Astrocyte of the cerebellum (primary cell): Measurements from ENCODE around the gene SLC16A2.

Source experiments
- DNase-seq: peaks from one replicate; pipeline ENCODE4 v3.0.0-alpha.2; 2011; ENCODE audit warnings: low read depth
- H3K4me3 ChIP-seq: 2 replicates; pipeline ENCODE4 v1.5.1; 2011; ENCODE audit warnings: mild to moderate bottlenecking, low read depth, low read length, moderate library complexity
- in situ Hi-C: cut with HindIII; loops from 2 replicates; pipeline ENCODE4 v1.10.0; 2017; ENCODE audit warnings: low sequenced_read_pairs
- TF ChIP-seq, protein P1 (sequence below): IDR thresholded peaks from 2 replicates; pipeline ENCODE4 v1.5.1; 2012; ENCODE audit warnings: low read length, low read depth, moderate library complexity, mild to moderate bottlenecking; ENCODE audit errors: missing control alignments

SLC16A2 gene

DNA sequence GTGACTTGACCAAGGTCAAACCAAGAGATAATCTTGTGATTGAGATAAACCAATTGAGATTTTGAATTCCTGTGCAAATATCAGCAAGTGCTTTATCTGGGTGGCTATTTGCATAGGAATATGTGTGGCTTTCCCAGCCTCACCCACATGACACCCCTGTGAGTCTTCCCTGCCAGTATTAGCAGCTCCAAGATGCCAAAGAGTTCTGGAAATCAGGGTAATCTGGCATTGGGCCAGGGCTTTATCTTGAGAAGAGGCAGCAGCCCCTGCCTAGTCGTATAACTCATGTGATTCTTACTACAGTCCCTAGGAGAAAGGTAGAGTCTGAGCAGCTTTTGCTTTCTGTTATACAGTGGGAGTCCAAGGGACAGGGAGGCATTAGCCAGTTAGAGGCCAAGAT, 105.5 kb downstream of the SLC16A2 start:
- in situ Hi-C loops, result no loop called here
- DNase-seq, result no peak
- H3K4me3 ChIP-seq, result no peak overlapping the region
- TF ChIP-seq, protein P1, sequence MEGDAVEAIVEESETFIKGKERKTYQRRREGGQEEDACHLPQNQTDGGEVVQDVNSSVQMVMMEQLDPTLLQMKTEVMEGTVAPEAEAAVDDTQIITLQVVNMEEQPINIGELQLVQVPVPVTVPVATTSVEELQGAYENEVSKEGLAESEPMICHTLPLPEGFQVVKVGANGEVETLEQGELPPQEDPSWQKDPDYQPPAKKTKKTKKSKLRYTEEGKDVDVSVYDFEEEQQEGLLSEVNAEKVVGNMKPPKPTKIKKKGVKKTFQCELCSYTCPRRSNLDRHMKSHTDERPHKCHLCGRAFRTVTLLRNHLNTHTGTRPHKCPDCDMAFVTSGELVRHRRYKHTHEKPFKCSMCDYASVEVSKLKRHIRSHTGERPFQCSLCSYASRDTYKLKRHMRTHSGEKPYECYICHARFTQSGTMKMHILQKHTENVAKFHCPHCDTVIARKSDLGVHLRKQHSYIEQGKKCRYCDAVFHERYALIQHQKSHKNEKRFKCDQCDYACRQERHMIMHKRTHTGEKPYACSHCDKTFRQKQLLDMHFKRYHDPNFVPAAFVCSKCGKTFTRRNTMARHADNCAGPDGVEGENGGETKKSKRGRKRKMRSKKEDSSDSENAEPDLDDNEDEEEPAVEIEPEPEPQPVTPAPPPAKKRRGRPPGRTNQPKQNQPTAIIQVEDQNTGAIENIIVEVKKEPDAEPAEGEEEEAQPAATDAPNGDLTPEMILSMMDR, result no peak

DNA sequence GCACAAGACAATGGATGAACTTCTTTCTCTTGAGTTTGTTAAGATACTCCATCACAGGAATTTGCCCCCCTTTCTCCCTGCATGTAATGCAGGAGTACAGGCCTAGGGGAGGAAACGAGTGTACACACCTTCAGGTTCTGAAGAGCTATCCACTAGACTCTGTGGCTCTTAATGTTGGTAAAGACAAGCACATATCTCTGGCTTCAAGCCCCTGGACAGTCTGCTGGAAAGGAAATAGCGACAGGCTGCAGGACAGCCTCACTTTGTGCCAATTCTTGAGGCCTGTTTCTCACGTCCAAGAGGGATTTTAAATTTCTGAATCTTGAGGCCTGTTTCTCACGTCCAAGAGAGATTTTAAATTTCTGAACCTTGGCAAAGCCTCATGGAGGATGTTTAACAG, 106.1 kb downstream of the SLC16A2 start:
- no peak for DNase-seq
- TF ChIP-seq, protein P1, result no peak
- H3K4me3 ChIP-seq, result no peak overlapping the region
- in situ Hi-C loops, result no loop called here

DNA sequence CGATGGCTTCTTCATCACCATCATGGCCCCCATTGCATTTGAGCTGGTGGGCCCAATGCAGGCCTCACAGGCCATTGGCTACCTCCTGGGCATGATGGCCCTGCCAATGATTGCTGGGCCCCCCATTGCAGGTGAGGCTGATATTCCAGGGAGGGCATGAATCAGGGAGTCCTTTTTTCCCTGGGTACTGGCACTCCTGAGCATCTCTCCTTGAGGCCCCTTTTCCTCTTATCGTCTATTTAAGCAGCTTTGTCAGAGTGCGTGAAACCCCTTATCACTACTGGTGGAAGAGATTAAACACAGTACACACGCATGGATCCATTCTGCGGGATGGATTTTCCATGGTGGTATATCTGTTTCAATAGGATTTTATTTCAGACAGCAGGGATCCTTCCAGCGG, 108.0 kb downstream of the SLC16A2 start:
- H3K4me3 ChIP-seq, result no peak overlapping the region
- in situ Hi-C loops, result no loop called here
- no peak for DNase-seq
- TF ChIP-seq, protein P1, result no peak

DNA sequence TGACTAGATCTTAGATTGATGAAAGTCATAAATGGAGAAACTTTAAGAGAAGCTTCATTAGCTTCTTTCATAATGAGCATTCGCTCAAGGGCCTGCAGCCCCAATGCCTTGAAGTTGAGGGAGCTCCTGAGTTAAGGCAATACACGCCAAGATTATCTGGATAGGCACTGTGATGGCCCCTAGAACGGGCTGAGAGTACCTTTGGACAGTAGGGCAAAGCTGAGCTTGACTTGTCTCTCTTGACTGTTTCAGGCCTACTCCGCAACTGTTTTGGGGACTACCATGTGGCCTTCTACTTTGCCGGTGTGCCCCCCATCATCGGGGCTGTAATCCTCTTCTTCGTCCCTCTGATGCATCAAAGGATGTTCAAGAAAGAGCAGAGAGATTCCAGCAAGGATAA, 109.8 kb downstream of the SLC16A2 start:
- in situ Hi-C loops, result no loop called here
- TF ChIP-seq, protein P1, result no peak
- DNase-seq, result no peak
- H3K4me3 ChIP-seq, result no peak overlapping the region

DNA sequence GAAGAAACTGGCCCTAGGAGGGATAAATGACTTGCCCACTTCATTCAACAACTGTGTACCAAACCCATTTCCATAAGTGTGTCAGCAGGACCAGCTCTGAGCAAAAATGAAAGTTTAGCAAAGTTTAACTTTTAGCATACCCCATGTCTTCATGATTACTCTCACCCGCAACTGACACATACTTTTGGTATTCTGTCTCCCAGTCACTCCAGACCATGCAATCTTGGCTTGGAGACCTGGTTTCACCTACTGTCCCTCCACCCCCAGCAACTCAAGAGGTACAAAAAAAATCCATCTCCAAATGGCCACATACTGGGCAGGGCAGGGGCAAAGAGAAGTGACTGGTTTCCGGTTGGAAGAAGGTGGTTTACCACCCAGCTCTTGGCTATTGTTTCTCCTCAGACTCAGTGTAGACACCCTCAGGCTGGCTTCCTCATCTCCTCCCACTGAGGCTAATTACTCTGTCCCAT, 113.3 kb downstream of the SLC16A2 start:
- no peak for DNase-seq
- in situ Hi-C loops, result no loop called here
- H3K4me3 ChIP-seq, result no peak overlapping the region
- TF ChIP-seq, protein P1, result no peak

DNA sequence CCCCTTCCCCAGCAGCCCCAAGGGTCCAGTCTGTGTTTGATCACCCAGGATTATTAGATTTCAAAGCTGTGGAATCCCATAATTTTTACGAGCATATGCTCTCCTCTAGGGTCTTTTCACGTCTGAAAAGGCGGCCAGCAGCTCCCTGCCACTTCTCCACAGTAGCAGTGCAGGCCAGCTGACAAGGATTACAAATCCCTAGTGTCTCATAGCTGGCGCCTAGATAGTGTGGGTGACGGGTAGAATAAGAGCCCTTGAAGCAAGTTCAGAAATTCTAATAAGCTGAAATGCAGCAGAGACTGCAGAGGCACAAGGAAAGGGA, 113.8 kb downstream of the SLC16A2 start:
- in situ Hi-C loops, result no loop called here
- no peak overlapping the region for H3K4me3 ChIP-seq
- DNase-seq, result no peak
- TF ChIP-seq, protein P1, result no peak
